NCI-H1417 treated with DMSO at 0.1 percent for 48 hours (cell line): ENCODE results near the gene ENOX2.
"Not testable (repeated sequence)": the region's sequence is repeated elsewhere in the genome, so short reads cannot be mapped to it uniquely, and the experiment has no call there.

ENCODE experiments used
- DNase-seq: peaks from one replicate; lab custom pipeline; 2025; lab: John Stamatoyannopoulos, UW

The ENOX2 gene

GRCh38 chrX:130902783-130903613 is at the start of gene ENOX2:
TSS of gene ENOX2 (minus strand) at chrX:130903209. CDS start at chrX:130703216, 199,993 bp downstream.
- peak; percentile 91 for DNase-seq

- DNase-seq = no peak
These were observed 49.4 kb upstream of the ENOX2 start for GRCh38 chrX:130952266-130953043.

- DNase-seq = no peak
These were observed 41.2 kb upstream of the ENOX2 start for GRCh38 chrX:130944230-130944629.

GRCh38 chrX:130937101-130937500 is 34.1 kb upstream of the ENOX2 start:
- no peak for DNase-seq

- no peak for DNase-seq
These were observed 30.3 kb upstream of the ENOX2 start for GRCh38 chrX:130933358-130933757.

- DNase-seq = not testable (repeated sequence)
These were observed 17.4 kb upstream of the ENOX2 start for GRCh38 chrX:130920405-130920804.

GRCh38 chrX:130919676-130920075 is 16.7 kb upstream of the ENOX2 start:
- not testable (repeated sequence) for DNase-seq

GRCh38 chrX:130918498-130918897 is 15.5 kb upstream of the ENOX2 start:
- DNase-seq = not testable (repeated sequence)

GRCh38 chrX:130916636-130917422 is 13.8 kb upstream of the ENOX2 start:
- DNase-seq = no peak

GRCh38 chrX:130915302-130915701 is 12.3 kb upstream of the ENOX2 start:
- DNase-seq = no peak

GRCh38 chrX:130909469-130910136 is 6.6 kb upstream of the ENOX2 start:
- DNase-seq = no peak

GRCh38 chrX:130906776-130907175 is 3.8 kb upstream of the ENOX2 start:
- DNase-seq = no peak

- DNase-seq = no peak
These were observed 595 bp downstream of the ENOX2 start for GRCh38 chrX:130902446-130902782.

GRCh38 chrX:130896802-130897501 is 6.1 kb downstream of the ENOX2 start:
- DNase-seq = no peak

GRCh38 chrX:130896026-130896425 is 7.0 kb downstream of the ENOX2 start:
- DNase-seq = no peak

GRCh38 chrX:130895299-130895698 is 7.7 kb downstream of the ENOX2 start:
- DNase-seq = no peak

- DNase-seq = no peak
These were observed 9.5 kb downstream of the ENOX2 start for GRCh38 chrX:130893356-130894085.

GRCh38 chrX:130887376-130887775 is 15.6 kb downstream of the ENOX2 start:
- DNase-seq = no peak

- no peak for DNase-seq
These were observed 17.0 kb downstream of the ENOX2 start for GRCh38 chrX:130885996-130886395.

GRCh38 chrX:130885508-130885907 is 17.5 kb downstream of the ENOX2 start:
- DNase-seq = no peak

GRCh38 chrX:130884627-130885026 is 18.4 kb downstream of the ENOX2 start:
- no peak for DNase-seq
